Femur (tissue), 1 donor: ENCODE results near the gene MAB21L2.
A peak's percentile ranks its signal among the peaks of the same experiment; 100 is the strongest.

Experiments used
- DNase-seq: peaks from one replicate; pipeline ENCODE4 v3.0.0-alpha.2; 2017

The MAB21L2 gene

GRCh38 chr4:150578745-150579501 is 3.0 kb upstream of the MAB21L2 start:
- DNase-seq, result peak; percentile 53

GRCh38 chr4:150579551-150580234 is 2.3 kb upstream of the MAB21L2 start:
- DNase-seq, result peak; percentile 55

- no peak for DNase-seq
Observed at GRCh38 chr4:150580306-150580705, 1.6 kb upstream of the MAB21L2 start.

GRCh38 chr4:150581056-150581605 is 820 bp upstream of the MAB21L2 start:
- no peak for DNase-seq

GRCh38 chr4:150581641-150582051 is 305 bp upstream of the MAB21L2 start:
- DNase-seq, result peak; percentile 82

GRCh38 chr4:150582873-150583286 is 929 bp downstream of the MAB21L2 start:
- peak; percentile 39 for DNase-seq

GRCh38 chr4:150583287-150584110 is 1.5 kb downstream of the MAB21L2 start:
- DNase-seq, result peak; percentile 76

GRCh38 chr4:150584111-150584915 is 2.4 kb downstream of the MAB21L2 start:
- no peak for DNase-seq

- no peak for DNase-seq
Observed at GRCh38 chr4:150585611-150586010, 3.7 kb downstream of the MAB21L2 start.

- DNase-seq, result no peak
Observed at GRCh38 chr4:150586162-150586810, 4.3 kb downstream of the MAB21L2 start.

- DNase-seq, result no peak
Observed at GRCh38 chr4:150588316-150588715, 6.4 kb downstream of the MAB21L2 start.

GRCh38 chr4:150589157-150589556 is 7.2 kb downstream of the MAB21L2 start:
- no peak for DNase-seq

GRCh38 chr4:150590631-150591030 is 8.7 kb downstream of the MAB21L2 start:
- no peak for DNase-seq

- peak; percentile 37 for DNase-seq
Observed at GRCh38 chr4:150591406-150591805, 9.5 kb downstream of the MAB21L2 start.

GRCh38 chr4:150591904-150592303 is 10.0 kb downstream of the MAB21L2 start:
- DNase-seq, result no peak

- no peak for DNase-seq
Observed at GRCh38 chr4:150593996-150594395, 12.0 kb downstream of the MAB21L2 start.

GRCh38 chr4:150598909-150599308 is 17.0 kb downstream of the MAB21L2 start:
- DNase-seq, result no peak

GRCh38 chr4:150599547-150599946 is 17.6 kb downstream of the MAB21L2 start:
- no peak for DNase-seq

GRCh38 chr4:150600812-150601445 is 19.0 kb downstream of the MAB21L2 start:
- no peak for DNase-seq

GRCh38 chr4:150609131-150609530 is 27.2 kb downstream of the MAB21L2 start:
- DNase-seq, result no peak

GRCh38 chr4:150619042-150619441 is 37.1 kb downstream of the MAB21L2 start:
- DNase-seq, result no peak
